ENCODE data around the gene PACS1.

PACS1 gene

DNA sequence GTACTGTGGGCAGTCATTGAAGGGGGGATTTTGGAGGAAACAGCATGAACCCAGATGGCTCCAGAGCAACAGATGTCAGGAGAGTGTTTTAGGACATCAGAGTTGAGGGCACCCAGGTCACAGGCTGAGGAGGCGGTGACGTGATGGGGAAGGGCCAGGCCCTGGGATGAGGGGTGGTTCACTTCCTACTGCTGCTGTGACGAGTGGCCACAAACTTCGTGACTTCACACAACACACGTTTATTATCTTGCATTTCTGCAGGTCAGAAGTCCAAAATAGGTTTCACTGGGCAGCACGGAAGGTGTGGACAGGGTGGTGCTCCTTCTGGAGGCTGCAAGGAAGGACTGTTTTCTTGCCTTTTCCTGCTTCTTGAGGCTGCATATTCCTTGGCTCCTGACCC lies 120.7 kb downstream of the PACS1 start:
- DNase-seq, result no peak

DNA sequence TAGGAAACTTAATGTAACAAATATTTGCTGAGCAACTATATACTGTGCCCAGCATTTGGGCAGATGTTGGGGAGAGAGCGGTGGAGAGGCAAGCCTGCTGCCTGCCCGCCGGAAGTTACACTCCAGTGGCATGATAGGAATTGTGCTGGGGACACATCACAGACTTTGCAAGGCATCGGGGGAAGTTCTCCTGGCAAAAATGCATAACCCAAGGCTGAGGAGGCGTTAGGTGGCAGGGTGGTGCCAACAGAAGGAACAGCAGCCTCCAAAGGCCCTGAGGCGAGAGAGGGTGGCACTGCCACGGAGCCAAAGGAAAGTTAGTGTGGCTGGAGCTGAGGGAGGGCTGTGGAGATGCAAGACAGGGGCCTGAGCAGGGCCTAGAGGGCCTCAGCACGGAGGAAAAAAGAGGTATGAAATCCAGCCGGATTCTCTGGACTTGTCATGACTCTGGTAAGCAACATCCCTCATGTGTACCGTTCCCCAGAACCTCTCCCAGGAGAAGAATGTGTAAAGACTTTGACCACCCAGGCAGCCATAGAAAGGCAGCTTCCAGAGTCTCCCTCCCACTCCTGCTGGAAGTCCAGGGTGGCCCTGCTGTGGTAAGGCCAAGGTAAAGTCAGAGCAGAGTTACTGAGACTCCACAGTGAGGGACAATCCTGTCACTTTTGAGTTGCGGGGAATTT lies 122.2 kb downstream of the PACS1 start:
- DNase-seq, result no peak

DNA sequence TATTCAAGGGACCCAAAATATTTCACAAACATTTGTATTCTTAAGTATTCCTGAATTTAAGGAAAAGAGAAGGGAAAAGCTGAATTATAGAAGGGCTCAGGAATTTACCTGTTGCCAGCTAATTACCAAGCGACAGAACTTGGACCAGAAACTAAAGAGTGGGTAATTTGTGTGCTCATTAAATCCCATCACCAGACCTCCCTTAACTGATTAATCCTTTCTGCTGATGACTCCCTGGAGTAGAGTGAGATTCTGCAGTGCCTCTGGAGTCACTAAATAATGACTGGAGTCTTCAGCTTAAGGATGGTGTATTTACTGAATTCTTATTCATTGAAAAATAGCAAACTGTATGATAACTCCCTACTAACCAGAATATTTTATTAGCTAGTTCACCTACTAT lies 124.3 kb downstream of the PACS1 start:
- no peak for DNase-seq

DNA sequence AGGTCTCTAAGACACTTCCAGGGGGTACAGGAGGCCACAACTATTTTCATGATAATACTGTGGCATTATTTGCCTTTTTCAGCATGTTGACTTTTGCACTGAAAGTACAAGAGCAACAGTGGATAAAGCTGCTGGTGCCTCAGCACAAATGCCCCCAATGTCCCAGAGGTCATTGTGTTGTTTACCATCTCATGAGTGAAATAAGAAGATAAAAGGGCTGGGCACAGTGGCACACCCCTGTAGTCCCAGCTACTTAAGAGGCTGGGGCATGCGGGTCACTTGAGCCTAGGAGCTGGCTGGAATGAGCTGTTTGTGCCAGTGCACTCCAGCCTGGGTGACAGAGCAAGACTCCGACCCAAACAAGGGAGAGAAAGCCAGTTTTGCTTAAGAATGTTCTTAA lies 125.8 kb downstream of the PACS1 start:
- DNase-seq, result no peak

DNA sequence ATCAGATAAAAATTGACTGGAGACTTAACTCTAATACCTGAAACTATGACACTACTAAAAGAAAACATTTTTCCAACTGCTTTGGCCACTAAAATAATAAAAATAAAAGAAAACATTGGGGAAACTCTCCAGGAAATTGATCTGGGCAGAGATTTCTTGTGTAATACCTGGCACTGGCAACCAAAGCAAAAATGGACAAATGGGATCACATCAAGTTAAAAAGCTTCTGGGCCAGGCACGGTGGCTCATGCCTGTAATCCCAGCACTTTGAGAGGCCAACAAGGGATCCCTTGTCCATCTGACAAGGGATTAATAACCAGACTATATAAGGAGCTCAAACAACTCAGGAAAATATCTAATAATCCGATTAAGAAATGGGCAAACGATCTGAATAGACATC lies 133.8 kb downstream of the PACS1 start:
- no peak for DNase-seq

DNA sequence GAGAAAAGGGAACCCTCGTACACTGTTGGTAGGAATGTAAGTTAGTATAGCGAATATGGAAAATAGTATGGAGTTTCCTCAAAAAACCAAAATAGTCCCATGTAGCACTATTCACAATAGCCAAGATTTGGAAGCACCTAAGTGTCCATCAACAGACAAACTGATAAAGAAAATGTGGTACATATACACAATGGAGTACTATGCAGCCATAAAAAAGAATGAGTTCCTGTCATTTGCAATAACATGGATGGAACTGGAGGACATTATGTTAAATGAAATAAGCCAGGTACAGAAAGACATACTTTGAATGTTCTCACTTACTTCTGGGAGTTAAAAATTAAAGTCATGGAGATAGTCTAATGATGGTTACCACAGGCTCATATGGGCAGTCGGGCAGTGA lies 134.3 kb downstream of the PACS1 start:
- DNase-seq, result no peak

DNA sequence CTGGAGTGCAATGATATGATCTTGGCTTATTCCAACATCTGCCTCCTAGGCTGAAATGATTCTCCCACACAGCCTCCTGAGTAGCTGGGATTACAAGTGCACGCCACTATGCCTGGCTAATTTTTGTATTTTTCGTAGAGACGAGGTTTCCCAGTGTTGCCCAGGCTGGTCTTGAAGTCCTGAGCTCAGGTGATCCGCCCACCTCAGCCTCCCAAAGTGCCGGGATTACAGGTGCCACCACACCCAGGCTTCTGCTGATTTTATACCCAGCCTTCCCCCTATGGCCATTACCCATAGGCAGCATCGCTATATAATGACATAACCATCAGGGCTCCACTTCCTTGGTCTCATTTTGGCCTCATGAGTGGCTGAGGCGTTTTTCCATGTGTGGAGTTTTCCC lies 137.7 kb downstream of the PACS1 start:
- no peak for DNase-seq

DNA sequence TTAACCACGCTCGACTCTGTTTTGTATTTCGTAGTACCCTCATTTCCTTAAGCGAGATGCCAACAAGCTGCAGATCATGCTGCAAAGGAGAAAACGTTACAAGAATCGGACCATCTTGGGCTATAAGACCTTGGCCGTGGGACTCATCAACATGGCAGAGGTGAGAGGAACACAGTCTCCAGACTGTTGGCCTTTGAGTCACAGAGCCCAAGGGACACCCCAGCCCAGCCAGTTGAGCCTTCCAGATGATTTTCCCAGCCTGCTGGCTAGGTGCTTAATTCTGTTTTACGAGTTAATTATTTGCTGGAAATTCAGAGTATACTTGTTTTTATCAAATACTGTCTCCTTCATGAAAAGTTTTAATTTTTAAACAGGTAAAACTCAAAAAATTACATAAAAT lies 141.0 kb downstream of the PACS1 start:
- no peak for DNase-seq

DNA sequence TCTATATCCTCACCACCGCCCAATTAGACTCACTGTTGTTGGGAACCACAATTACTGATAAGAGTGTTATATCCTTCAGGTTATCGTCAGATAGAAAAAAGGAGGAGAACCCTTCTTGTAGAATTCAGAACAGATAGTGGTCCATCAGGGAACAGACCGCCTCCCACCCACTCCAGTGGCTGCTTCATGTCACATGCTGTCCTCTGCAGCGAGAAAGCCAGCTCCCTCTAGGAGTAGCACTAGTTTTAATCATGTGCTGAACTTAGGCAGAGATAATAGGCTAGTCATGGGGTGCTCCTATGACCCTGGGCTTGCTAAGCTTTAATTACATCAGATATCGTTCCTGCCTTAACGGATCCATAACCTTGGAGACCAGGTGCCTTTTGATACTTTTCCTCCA lies 146.8 kb downstream of the PACS1 start:
- DNase-seq, result no peak

DNA sequence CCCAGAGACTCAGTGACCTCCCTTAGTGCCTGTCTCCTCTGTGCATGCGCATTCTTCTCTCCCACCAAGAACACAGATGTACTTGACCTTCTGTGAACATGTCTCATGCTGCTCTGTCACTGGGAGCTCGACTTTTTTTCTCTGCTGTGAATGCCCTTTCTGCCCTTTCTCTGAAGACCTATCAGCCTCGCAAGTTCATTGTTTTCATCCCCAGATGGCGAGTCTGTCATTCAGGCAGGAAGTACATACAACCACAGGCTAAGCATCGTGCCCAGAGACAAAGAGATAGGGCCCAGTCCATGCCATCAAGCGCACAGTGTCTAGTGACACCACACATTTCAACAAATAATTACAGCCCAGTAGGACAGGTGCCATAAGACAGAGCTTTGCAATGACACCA lies 148.0 kb downstream of the PACS1 start:
- DNase-seq, result no peak

DNA sequence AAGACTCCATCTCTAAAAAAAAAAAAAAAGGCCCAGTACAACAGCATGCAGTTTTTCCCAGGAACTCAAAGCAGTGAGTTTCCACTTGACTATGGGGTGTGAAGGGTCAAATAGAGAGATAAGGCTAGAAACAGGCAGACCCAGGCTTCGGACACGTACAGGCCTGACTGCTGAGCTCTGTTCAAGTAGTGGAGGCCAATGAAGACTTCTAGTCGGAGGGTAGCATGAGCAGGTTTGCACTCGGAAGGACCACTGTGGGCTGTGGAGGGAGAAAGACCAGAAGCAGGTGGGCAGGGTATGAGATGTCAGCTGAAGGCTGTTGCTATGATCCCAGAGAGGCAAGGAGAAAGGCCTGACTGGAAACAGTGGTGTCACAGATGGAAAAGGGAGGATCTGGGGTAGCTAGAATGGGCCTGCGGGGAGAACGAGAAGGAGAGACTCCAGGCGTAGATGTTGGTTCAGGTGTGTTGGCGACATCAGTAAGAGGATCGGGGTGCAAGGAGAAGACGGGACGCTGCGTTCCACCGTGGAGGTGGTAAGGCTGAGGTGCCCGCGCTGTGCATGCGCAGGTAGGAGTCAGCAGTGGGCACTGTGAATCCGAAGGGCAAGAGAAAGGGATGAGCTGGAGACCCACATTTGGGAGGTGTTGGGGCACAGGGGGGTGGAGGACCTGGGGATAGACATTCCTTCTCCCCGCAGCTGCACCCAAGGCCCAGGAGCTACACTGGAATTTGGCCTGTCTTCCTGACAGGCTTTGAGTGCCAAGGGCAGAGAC lies 149.0 kb downstream of the PACS1 start:
- no peak for DNase-seq

DNA sequence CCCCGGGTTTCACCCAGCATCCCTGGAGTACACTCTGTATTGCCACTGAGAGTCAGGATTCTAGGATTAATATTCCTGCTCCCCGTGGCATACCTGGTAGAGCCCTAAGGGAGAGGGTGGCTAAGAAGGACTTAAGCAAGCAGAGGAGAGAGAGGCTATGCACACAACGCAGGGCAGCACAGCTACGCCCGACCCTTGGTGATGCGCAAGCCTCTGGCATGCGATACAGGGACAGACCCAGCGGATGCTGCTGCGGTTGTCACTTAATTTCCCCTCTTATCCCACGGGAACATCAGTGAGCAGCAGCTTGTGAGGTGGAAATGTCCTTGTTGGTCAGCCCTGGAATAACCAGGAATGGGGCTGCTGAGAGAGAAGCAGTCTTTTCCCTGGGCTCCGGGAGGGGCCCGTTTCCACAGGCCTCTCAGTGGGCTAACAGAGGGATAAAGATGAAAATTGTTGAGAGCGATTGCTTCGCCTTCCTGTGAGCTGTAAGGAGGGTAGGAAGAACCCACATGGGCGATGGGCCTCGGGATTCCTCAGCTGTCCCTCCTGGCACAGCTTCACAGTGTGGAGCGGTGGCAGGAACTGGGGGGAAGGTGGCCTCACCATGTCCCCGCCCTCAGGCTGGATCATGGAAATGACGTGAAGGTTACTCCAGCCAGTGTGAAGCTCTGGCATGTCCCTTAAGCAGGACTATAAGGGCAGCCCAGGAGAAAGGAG lies 149.9 kb downstream of the PACS1 start:
- no peak for DNase-seq

DNA sequence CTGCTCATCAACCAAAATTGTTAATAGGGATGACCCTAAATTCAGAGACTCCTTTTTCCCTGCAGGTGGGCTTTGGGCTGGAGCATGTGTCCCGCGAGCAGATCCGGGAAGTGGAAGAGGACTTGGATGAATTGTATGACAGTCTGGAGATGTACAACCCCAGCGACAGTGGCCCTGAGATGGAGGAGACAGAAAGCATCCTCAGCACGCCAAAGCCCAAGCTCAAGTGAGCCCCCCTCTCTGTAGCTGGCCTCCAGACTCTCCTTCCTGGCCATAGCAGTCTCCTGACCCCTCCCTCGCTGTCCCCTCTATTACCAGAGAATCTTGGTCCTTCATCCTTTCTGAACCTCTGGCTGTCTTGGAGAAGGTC lies 150.5 kb downstream of the PACS1 start:
- no peak for DNase-seq

DNA sequence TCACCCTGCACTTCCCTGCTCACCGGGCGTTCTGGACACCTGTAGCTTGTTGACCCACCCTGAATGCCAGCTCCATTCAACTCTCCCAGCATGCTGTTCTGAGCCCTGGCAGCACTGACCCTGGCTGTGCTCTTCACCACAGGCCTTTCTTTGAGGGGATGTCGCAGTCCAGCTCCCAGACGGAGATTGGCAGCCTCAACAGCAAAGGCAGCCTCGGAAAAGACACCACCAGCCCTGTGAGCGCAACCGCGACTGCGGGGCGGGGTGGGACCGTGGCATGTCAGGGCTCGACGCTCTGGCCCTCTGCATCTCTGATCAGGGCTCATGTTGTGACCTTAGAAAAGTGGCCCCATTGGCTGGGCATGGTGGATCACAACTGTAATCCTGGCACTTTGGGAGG lies 150.9 kb downstream of the PACS1 start:
- DNase-seq, result no peak

DNA sequence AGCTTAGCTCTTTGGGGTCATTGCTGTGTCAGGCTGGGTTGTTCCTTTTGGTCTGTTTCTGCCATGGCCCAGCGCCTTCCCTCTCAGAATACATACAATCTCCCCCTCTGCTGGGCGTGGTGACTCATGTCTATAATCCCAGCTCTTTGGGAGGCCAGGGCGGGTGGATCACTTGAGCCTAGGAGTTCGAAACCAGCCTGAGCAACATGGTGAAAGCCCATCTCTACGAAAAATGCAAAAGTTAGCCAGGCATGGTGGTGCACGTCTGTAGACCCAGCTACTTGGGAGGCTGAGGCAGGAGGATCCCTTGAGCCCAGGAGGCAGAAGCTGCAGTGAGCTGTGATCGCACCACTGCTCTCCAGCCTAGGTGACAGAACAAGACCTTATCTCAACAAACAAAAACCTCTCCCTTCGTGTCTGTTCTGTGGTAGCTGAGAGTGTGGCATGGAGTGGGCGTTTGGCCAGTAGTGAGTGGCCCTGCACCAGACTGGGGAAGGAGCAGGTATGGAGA lies 151.7 kb downstream of the PACS1 start:
- no peak for DNase-seq

DNA sequence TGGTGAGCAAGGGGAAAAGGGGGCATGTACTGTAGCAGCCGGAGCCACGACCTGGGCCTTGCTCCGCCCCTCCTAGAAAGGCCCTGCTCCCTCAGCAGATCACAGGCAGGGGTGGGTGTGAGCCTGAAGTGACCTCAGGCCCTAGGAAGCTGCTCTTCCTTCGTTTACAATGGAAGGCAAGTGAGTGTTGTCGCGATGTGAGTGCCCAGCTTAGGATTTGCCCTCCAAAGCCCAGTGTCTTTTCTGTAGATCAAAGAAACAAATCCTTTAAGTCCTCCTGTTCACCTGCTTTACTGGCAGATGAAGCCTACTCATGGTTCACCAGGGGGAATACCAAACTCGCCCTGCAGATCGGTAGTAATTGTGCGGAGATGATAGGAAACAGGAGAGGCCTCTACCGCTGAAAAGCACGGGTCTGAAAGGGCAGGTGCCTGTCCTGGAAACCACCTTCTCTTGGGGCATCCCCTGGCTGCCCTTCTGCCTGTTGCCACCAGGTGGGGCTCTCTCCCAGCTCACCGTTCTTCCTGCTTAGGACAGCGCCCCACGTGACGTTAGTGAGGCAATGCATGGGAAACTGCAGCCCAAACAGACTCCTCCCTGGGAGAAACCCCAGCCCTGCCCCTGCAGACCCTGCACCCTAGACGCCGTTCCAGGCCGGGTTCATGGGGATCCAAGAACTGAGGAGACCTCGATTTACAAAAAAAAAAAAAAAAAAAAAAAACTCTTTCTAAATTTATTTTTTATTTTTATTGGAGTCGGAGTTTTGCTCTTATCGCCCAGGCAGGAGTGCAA lies 152.5 kb downstream of the PACS1 start:
- DNase-seq, result peak; percentile 88

DNA sequence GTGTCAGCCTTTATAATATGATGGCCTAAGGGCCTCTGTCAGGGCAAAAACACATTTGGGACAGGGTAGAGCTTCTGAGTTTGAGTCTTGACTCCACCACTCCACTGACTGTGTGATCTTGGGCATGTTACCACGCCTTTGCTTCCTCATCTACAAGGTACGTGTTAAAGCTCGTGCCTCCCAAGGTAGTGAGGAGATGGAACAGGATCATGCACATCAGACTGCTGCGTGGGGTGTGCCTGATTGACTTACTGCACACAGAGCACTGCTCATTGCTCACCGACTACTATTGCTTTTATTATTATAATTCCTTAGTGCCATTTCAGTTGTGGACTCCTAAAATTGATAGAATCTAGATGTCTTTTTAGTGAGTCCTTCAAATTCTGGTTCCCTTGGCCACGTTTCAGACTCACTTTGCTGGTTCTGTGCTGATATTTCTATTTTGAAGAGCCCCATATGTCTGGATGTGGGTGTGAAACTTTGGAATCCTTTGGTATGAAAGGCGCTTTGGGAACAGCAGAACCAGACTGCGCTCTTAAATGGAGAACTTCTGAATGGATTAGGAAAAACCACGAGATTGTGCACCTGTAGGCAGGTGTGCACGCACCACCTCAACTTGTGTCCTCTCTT lies 154.3 kb downstream of the PACS1 start:
- no peak for DNase-seq

DNA sequence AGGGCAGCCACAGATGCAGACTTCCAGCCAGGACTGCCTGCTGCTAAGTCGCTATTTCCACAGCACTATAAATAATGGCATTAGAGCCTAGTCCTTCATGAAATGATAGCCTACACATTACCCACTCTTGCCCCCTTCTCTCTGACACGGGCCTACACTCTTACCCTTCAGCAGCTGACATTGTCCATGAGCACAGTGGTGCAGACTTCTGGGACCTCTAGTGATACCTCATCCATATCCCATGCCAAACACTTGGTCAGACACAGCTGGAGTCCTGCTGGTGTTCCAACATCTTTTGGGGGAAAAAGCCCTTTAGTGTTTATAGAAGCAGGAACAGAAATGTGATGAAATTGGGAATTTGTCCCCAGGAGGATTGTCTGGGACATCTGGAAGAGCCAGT lies 155.0 kb downstream of the PACS1 start:
- DNase-seq, result no peak

DNA sequence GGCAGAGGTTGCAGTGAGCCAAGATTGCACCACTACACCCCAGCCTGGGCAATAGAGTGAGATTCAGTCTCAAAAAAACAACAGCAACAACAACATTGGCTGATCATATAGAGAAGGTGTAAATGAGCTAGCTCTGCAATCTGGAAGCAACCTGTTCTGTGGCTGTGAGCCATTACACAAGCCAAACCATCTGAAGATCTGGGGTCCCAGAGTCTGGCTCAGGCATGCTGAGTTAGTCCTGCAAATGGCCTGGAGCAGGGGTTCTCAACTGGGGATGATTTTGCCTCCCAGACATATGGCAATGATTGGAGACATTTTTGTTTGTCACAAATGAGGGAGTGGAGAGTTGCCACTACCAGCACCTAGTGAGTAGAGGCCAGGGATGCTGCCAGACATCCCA lies 156.0 kb downstream of the PACS1 start:
- DNase-seq, result no peak

DNA sequence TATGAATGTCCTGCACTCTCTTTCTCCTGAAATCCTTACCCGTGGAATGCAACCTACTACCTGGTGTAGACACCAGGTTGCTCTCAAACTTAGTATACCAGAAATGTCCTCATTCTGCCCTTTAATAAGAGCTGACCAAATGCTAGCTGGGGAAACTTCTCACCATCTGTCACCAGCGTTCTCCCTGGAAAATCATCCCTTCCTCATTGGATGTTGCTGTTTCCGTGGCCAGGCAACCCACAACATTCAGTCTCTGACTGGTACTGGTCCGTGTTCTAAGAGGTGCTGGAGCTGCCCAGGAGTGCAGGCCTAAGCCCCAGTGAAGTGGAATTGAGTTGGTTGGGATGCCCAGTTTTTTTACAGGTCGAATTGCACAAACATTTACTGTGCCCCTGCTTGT lies 157.6 kb downstream of the PACS1 start:
- no peak for DNase-seq

DNA sequence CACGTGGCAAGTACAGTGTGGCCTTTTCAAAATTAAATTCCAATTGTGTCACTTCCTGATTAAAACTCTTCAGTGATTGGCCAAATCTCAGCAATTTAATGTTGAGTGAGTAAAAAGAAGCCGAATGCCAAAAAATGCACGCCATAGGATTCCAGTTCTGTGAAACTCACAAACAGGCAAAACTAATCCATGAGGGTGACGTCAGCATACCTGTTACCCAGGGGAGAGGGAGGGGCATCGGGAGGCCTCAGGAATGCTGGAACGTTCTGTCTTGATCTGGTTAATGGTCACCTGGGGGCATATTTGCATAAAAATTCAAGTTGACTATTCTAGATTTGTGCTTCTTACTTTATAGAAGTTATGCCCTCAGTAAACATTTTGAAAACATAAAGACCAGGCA lies 158.4 kb downstream of the PACS1 start:
- DNase-seq, result no peak

DNA sequence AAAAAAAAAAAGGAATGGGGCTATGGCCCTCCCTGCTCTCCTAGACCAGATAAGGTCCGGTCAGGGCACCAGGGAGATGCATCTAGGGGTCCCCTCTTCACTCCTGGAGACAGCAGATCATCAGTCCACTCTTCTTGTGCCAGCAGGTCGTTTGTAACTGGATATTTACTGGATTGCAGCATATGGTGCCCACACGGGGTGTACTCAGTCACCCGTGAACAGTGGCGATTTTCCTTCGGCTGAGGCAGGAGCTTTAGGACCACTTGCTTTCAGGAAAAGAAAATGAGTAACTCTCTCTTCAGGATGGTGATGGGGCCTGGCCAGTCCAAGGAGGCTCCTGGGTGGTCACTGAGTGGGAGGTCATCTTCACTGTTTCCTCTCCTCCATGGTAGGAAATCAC lies 160.1 kb downstream of the PACS1 start:
- DNase-seq, result no peak

DNA sequence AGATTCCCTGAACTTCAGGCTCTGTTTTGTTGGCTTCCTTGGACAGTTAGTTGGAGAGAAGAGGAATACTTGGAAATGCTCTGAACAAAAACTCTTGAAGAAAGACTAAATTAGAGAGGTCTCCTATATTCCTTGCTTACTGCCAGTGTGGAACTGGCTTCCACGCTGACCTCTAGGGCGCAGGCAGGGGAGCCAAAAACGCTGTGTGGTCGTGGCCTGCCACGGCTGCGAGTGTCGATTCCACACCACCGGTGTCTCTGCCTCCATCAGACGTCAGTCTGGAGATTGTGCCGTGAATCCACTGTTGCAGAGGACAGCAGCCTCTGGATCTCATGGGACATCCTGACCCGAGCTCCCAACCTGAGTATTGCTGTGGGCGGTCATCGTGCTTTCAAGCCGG lies 160.9 kb downstream of the PACS1 start:
- DNase-seq, result no peak

Measured in NCI-H748 treated with DMSO at 0.1 percent for 48 hours (cell line).